T-helper 2 cell treated with Interferon-gamma antibody and Interleukin-4, amounts not matched to agents 5 μg/mL and 100 μg/mL, for 36 hours (primary cell): ENCODE results near the gene AP5Z1.
"Not testable (repeated sequence)": the region's sequence is repeated elsewhere in the genome, so short reads cannot be mapped to it uniquely, and the experiment has no call there.

Experiments
- DNase-seq: peaks from one replicate; pipeline ENCODE4 v3.0.0; 2021; ENCODE audit warnings: low spot score
- H3K27ac Mint-ChIP-seq: one replicate; pipeline ENCODE4 v1.8.0; 2021; ENCODE audit warnings: mild to moderate bottlenecking, mixed read lengths
- H3K27me3 Mint-ChIP-seq: one replicate; pipeline ENCODE4 v1.8.0; 2021; ENCODE audit warnings: low read depth, mixed read lengths
- H3K36me3 Mint-ChIP-seq: one replicate; pipeline ENCODE4 v1.8.0; 2021; ENCODE audit warnings: low read depth, mixed read lengths
- H3K4me1 Mint-ChIP-seq: one replicate; pipeline ENCODE4 v1.8.0; 2021; ENCODE audit warnings: low read depth, mixed read lengths
- H3K4me3 Mint-ChIP-seq: one replicate; pipeline ENCODE4 v1.8.0; 2022; ENCODE audit warnings: mild to moderate bottlenecking, moderate library complexity, mixed read lengths
- H3K9me3 Mint-ChIP-seq: one replicate; pipeline ENCODE4 v1.8.0; 2021; ENCODE audit warnings: mixed read lengths

AP5Z1 gene

DNA sequence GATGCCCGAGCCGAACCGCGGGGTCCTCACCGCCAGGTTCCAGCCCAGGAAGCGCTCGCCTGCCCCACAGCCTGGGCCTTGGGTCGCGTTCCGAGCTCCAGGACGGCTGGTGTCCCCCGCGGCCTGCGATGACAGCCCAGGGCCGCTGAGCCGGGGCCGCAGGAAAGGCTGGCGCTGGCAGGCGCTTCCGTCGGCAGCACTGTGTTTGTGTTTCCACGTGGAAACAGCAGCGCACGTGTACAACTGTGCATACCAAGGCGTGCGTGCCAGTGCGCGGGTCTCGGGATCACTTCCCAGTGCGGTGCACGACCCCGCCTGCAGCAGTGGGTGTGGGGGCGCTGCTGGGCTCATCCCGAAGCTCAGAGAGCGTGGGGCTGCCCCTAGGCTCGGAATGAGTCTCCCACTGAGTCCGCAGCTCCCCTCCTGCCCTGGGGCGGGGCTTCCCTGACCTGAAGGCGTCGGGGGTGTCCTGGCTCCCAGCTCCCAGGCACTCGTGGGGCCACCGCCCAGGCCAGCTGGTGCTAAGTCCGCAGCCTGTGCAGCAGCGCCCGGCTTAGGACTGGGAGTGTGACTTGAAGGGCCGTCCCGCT, 17.2 kb downstream of the AP5Z1 start:
- Mint-ChIP-seq H3K9me3 (no peaks in the 10 kb centered on the region), H3K36me3 (peaks cover 16% of the 10 kb centered on the region), H3K4me3 (no peak overlapping the region)

GRCh38 chr7:4793385-4793993, 18.1 kb downstream of the AP5Z1 start:
- not testable (repeated sequence) for DNase-seq, H3K4me3 Mint-ChIP-seq, H3K4me1 Mint-ChIP-seq, H3K27me3 Mint-ChIP-seq, H3K27ac Mint-ChIP-seq, H3K9me3 Mint-ChIP-seq
- peaks cover 14% of the 10 kb centered on the region for H3K36me3 Mint-ChIP-seq

More for the DNA sequence above, 17.2 kb downstream of the AP5Z1 start:
- DNase-seq, result no peak
- peaks cover 2% of the 10 kb centered on the region for H3K4me1 Mint-ChIP-seq
- H3K27ac Mint-ChIP-seq, result no peak overlapping the region
- no peaks in the 10 kb centered on the region for H3K27me3 Mint-ChIP-seq

- H3K9me3 Mint-ChIP-seq, H3K27ac Mint-ChIP-seq, DNase-seq, H3K4me3 Mint-ChIP-seq, H3K27me3 Mint-ChIP-seq, H3K4me1 Mint-ChIP-seq: not testable (repeated sequence)
- H3K36me3 Mint-ChIP-seq, result peaks cover 11% of the 10 kb centered on the region
These were observed 18.7 kb downstream of the AP5Z1 start for GRCh38 chr7:4794171-4794570.

DNA sequence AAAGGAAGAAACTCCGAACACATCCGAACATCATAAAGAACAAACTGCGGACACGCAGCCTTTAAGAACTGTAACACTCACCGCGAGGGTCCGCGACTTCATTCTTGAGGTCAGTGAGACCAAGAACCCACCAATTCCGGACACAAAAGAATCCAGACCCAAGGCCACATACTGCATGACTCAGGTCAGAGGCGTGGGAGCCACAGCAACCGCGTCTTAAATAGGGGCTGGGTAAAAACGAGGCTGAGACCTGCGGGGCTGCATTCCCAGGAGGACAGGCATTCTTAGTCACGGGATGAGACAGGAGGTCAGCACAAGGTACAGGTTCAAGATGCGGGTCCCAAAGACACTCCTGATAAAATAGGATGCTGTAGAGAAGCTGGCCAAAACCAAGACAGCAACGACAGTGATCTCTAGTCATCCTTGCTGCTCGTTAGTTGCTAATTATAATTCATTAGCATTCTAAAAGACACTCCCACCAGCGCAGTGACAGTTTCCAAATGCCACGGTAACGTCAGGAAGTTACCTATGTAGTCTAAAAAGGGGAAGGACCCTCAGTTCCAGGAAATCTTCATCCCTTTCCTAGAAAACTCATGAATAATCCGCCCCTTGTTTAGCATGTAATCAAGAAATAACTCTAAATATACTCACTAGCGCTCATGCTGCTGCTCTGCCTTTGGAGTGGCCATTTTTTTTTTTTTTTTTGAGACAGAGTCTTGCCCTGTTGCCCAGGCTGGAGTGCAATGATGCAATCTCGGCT, 19.3 kb downstream of the AP5Z1 start:
- no peak overlapping the region for H3K4me3 Mint-ChIP-seq
- H3K4me1 Mint-ChIP-seq, result peaks cover 2% of the 10 kb centered on the region
- no peaks in the 10 kb centered on the region for H3K9me3 Mint-ChIP-seq
- no peak overlapping the region for H3K27ac Mint-ChIP-seq
- H3K27me3 Mint-ChIP-seq, result no peaks in the 10 kb centered on the region
- no peak for DNase-seq
- peaks cover 10% of the 10 kb centered on the region for H3K36me3 Mint-ChIP-seq

GRCh38 chr7:4796453-4796852, 21.0 kb downstream of the AP5Z1 start:
- H3K27ac Mint-ChIP-seq, result no peak overlapping the region
- no peaks in the 10 kb centered on the region for H3K27me3 Mint-ChIP-seq
- H3K36me3 Mint-ChIP-seq, result peaks cover 7% of the 10 kb centered on the region
- peaks cover 2% of the 10 kb centered on the region for H3K4me1 Mint-ChIP-seq
- no peak overlapping the region for H3K4me3 Mint-ChIP-seq
- no peak for DNase-seq
- H3K9me3 Mint-ChIP-seq, result no peaks in the 10 kb centered on the region

- H3K27me3 Mint-ChIP-seq, result no peaks in the 10 kb centered on the region
These were observed 22.7 kb downstream of the AP5Z1 start for GRCh38 chr7:4797858-4798705.

DNA sequence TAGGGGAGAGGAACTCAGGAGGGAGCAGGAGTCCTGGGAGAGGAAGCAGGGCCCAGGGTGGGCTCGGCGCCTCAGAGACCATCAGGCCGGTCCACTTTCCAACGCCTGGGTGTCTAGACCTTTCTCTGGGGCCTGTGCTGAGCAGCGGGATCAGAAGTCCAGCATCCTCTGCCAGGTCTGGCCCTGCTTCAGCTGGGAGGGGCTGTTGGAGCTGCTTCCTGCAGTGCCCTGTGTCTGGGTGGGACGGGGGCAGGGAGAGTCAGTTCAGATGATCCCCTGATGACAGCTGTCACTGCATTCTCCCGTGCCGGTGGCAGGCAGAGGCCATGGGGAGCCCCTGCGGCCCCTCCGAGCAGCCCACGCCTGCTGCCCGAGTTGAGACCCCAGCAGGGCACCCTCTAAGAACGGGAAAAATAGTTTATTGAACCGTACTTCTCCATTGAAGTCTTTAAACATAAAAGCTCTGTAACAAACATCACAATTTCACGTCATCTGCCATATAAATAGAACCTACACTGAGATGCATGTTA, 23.3 kb downstream of the AP5Z1 start:
- Mint-ChIP-seq H3K27me3 (no peaks in the 10 kb centered on the region), H3K27ac (no peak overlapping the region), H3K4me1 (peaks cover 2% of the 10 kb centered on the region), H3K9me3 (no peaks in the 10 kb centered on the region), H3K36me3 (peaks cover 3% of the 10 kb centered on the region), H3K4me3 (no peak overlapping the region)
- no peak for DNase-seq

More at GRCh38 chr7:4797858-4798705, 22.7 kb downstream of the AP5Z1 start:
- DNase-seq, result peak; percentile 49
- Mint-ChIP-seq H3K36me3 (peaks cover 3% of the 10 kb centered on the region), H3K9me3 (no peaks in the 10 kb centered on the region), H3K27ac (no peak overlapping the region), H3K4me1 (peaks cover 2% of the 10 kb centered on the region), H3K4me3 (no peak overlapping the region)

DNA sequence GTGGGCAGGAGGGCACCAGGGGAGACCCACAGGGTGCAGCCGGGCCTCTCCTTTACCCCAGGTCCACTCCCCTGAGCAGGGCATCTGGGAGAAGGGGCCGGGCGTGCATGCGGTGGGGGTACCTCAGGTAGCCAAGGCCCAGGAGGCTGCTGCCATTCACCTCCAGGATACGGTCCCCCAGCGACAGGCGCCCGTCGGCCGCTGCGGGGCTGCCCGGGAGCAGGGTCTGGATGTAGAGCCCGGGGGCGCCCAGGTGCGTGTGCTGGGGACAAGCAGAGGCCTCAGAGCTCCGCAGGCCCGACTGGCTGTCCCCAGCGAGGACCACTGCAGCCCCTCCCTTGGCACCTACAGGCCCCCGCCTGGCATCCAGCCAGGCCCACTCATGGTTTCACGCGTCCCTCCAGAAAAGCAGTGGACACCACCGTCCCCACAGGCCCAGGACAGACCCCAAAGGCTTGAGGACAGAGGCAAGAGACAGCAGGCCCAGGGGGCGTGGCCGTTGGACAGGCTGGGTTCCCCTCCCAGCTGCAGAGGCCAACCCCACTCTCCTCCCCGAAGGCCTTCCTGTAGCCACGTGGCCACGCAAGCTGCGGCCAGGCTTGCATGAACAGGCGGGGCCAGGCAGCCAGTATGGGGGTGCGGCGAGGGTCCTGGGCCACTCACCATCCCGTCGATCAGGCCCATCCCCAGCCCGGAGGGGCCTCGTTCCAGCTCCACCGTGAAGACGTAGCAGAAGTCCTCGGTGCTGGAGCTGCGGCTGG, 24.3 kb downstream of the AP5Z1 start:
- Mint-ChIP-seq H3K27me3 (no peaks in the 10 kb centered on the region), H3K9me3 (no peaks in the 10 kb centered on the region), H3K36me3 (peaks cover under 1% of the 10 kb centered on the region), H3K4me3 (no peak overlapping the region), H3K27ac (no peak overlapping the region), H3K4me1 (no peaks in the 10 kb centered on the region)
- DNase-seq, result no peak

DNA sequence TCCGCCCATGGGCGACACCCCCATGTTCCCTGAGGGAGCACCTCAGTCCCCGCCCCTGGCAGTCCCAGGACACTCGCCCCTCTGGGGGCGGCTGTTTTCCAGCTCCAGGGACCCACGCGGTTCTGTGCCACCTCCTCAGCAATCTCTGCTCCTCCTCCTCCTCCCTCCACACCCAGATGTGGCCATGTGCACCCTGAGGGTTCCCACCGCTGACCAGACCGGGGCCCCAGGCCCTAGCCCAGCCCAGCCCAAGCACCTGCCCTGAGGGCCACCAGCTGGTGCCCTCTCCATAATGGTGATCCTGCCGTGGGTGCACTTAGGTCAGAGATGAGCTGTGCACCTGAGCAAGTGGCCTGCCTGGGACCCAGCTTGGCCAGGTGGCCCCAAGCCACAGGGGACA, 25.1 kb downstream of the AP5Z1 start:
- no peaks in the 10 kb centered on the region for H3K27me3 Mint-ChIP-seq
- no peaks in the 10 kb centered on the region for H3K9me3 Mint-ChIP-seq
- no peaks in the 10 kb centered on the region for H3K4me1 Mint-ChIP-seq
- H3K4me3 Mint-ChIP-seq, result no peak overlapping the region
- no peak overlapping the region for H3K27ac Mint-ChIP-seq
- no peaks in the 10 kb centered on the region for H3K36me3 Mint-ChIP-seq
- DNase-seq, result no peak

- Mint-ChIP-seq H3K4me3 (no peak overlapping the region), H3K36me3 (no peaks in the 10 kb centered on the region)
These were observed 25.8 kb downstream of the AP5Z1 start for GRCh38 chr7:4800926-4801838.

DNA sequence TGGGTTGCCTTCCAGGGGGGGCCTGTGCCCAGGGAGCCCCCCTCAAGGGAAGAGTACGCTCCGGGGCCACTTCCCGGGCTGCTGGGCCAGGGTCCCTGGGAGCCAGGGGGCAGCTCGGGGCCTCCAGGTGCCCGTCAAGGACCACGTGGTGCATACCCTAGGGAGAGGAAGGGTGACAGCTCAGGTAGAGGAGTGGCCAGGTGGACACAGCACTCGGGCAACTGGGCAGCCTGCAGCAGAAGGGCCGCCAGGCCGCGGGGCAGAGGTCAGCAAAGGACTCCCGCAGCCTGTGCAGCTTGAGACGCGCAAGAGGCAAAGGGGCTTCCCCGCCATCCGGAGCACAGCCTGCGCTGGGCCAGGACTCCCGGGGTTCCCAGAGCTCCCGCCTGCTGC, 26.4 kb downstream of the AP5Z1 start:
- Mint-ChIP-seq H3K9me3 (no peaks in the 10 kb centered on the region), H3K27ac (no peak overlapping the region), H3K4me1 (no peaks in the 10 kb centered on the region), H3K4me3 (no peak overlapping the region), H3K27me3 (peaks cover 4% of the 10 kb centered on the region), H3K36me3 (no peaks in the 10 kb centered on the region)
- no peak for DNase-seq

More at GRCh38 chr7:4800926-4801838, 25.8 kb downstream of the AP5Z1 start:
- DNase-seq, result no peak
- Mint-ChIP-seq H3K4me1 (no peaks in the 10 kb centered on the region), H3K27me3 (no peaks in the 10 kb centered on the region), H3K27ac (no peak overlapping the region), H3K9me3 (no peaks in the 10 kb centered on the region)

DNA sequence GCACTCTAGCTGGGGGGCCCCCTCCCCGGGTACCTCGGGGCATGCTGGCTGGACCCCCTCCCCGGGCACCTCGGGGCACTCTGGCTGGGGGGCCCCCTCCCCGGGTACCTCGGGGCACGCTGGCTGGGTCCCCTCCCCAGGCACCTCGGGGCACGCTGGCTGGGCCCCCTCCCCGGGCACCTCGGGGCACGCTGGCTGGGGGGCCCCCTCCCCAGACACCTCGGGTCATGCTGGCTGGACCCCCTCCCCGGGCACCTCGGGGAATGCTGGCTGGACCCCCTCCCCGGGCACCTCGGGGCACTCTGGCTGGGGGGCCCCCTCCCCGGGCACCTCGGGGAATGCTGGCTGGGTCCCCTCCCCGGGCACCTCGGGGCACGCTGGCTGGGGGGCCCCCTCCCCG, 27.2 kb downstream of the AP5Z1 start:
- not testable (repeated sequence) for H3K36me3 Mint-ChIP-seq, H3K9me3 Mint-ChIP-seq

More for the DNA sequence above, 27.2 kb downstream of the AP5Z1 start:
- not testable (repeated sequence) for DNase-seq, H3K4me3 Mint-ChIP-seq, H3K4me1 Mint-ChIP-seq, H3K27me3 Mint-ChIP-seq, H3K27ac Mint-ChIP-seq
